ENCODE results near the gene RPTOR. TPM values are rescaled to one million over a fixed set of nuclear protein-coding genes. Genes with fewer than 3 reads are reported as not detected.

RPTOR gene
- polyA plus RNA-seq, 1 of the 3 experiments (the other 2 are of a cell fraction) = 14.9 TPM

GRCh38 chr17:80887639-80888175 lies 343.1 kb downstream of the RPTOR start:
- POLR2A ChIA-PET = interaction anchor here (2.3 kb wide), 1 partner anchor 433 kb away, joined by 5 read pairs; no protein-coding TSS in a partner anchor
- CTCF ChIA-PET = interaction anchor here (1.0 to 1.5 kb wide), 4 partner anchors 10 to 460 kb away, joined by 5 to 8 read pairs (median 6); no protein-coding TSS in a partner anchor
- whole genome bisulfite sequencing (ENCODE audit: low lambda C conversion rate) = 96% methylated on average over 10 of the region's 10 CpGs

GRCh38 chr17:80888276-80889160 lies 343.9 kb downstream of the RPTOR start:
- Histone ChIP-seq H3K27me3 (ENCODE audit: insufficient read depth) (no peaks in the 10 kb centered on the region), H3K4me1 (ENCODE audit: control insufficient read depth in 1 of 2, insufficient read depth in 2 of 2, low read depth in 1 of 2, low read length in 1 of 2) (peaks cover 0 to 26% of the 10 kb centered on the region in 2 experiments; a peak in 3 of 4 replicates), H2AFZ (ENCODE audit: low read depth) (no peak overlapping the region), H3F3A (replicated peaks; ENCODE audit: insufficient read depth) (peaks cover 28% of the 10 kb centered on the region), H3K4me2 (no peak overlapping the region), H3K4me3 (ENCODE audit: low read depth in 2 of 2, low read length in 1 of 2) (no peak overlapping the region), H3K27ac (ENCODE audit: low read depth in 2 of 2, low read length in 1 of 2) (no peak overlapping the region), H4K20me1 (ENCODE audit: insufficient read depth) (0 out of 2 replicates have a peak, but pooled peaks cover 3% of the 10 kb centered on the region), H3K9ac (no peak overlapping the region), H3K79me2 (ENCODE audit: insufficient read depth) (no peaks in the 10 kb centered on the region), H3K9me2 (no peaks in the 10 kb centered on the region), H3K36me3 (replicated peaks in 1 of 2; ENCODE audit: control insufficient read depth in 1 of 2, insufficient read depth in 2 of 2, low read length in 1 of 2) (peaks cover 12 to 21% of the 10 kb centered on the region in 2 experiments), H3K9me3 (no peaks in the 10 kb centered on the region)
- no peak for TF ChIP-seq ELF1 (IDR thresholded peaks at IDR 0.05)
- no peak for TF ChIP-seq ZBTB33 (IDR thresholded peaks at IDR 0.05; ENCODE audit: borderline replicate concordance, low read depth)
- no peak for TF ChIP-seq RCOR1 (IDR thresholded peaks at IDR 0.05; ENCODE audit: low read length)
- TF ChIP-seq USF1 (IDR thresholded peaks at IDR 0.05; ENCODE audit: borderline replicate concordance, low read depth) = no peak
- no peak for TF ChIP-seq JUND (IDR thresholded peaks at IDR 0.05)
- TF ChIP-seq, protein P1, sequence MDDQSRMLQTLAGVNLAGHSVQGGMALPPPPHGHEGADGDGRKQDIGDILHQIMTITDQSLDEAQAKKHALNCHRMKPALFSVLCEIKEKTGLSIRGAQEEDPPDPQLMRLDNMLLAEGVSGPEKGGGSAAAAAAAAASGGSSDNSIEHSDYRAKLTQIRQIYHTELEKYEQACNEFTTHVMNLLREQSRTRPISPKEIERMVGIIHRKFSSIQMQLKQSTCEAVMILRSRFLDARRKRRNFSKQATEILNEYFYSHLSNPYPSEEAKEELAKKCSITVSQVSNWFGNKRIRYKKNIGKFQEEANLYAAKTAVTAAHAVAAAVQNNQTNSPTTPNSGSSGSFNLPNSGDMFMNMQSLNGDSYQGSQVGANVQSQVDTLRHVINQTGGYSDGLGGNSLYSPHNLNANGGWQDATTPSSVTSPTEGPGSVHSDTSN (IDR thresholded peaks at IDR 0.05) = no peak
- TF ChIP-seq EZH2phosphoT487 (IDR thresholded peaks at IDR 0.05; ENCODE audit: borderline replicate concordance, low read depth) = no peak
- no peak for TF ChIP-seq RFX5 (IDR thresholded peaks at IDR 0.05; ENCODE audit: low read length)
- ChIA-PET CTCF (interaction anchor here (0.6 to 1.6 kb wide), 7 partner anchors 10 to 313 kb away, joined by 3 to 7 read pairs (median 3); no protein-coding TSS in a partner anchor), POLR2A (interaction anchor here (1.2 to 2.3 kb wide), 2 partner anchors 32 to 434 kb away, joined by 3 to 5 read pairs; no protein-coding TSS in a partner anchor)
- 98% methylated on average over 22 of the region's 24 CpGs for WGBS (ENCODE audit: low lambda C conversion rate)
- no peak for DNase-seq

More at GRCh38 chr17:80887639-80888175, 343.1 kb downstream of the RPTOR start:
- Histone ChIP-seq H3K27me3 (ENCODE audit: insufficient read depth) (no peaks in the 10 kb centered on the region), H3K9ac (no peak overlapping the region), H3K36me3 (replicated peaks in 1 of 2; ENCODE audit: control insufficient read depth in 1 of 2, insufficient read depth in 2 of 2, low read length in 1 of 2) (peaks cover 12 to 27% of the 10 kb centered on the region in 2 experiments), H4K20me1 (ENCODE audit: insufficient read depth) (0 out of 2 replicates have a peak, but pooled peaks cover 3% of the 10 kb centered on the region), H3K4me2 (no peak overlapping the region), H3K79me2 (ENCODE audit: insufficient read depth) (no peaks in the 10 kb centered on the region), H2AFZ (ENCODE audit: low read depth) (no peak overlapping the region), H3K4me3 (ENCODE audit: low read depth in 2 of 2, low read length in 1 of 2) (no peak overlapping the region), H3K9me3 (no peaks in the 10 kb centered on the region), H3K9me2 (no peaks in the 10 kb centered on the region), H3K27ac (ENCODE audit: low read depth in 2 of 2, low read length in 1 of 2) (no peak overlapping the region), H3K4me1 (ENCODE audit: control insufficient read depth in 1 of 2, insufficient read depth in 2 of 2, low read depth in 1 of 2, low read length in 1 of 2) (peaks cover 0 to 21% of the 10 kb centered on the region in 2 experiments; a peak in 3 of 4 replicates), H3F3A (replicated peaks; ENCODE audit: insufficient read depth) (peaks cover 26% of the 10 kb centered on the region)
- TF ChIP-seq SIN3A (IDR thresholded peaks at IDR 0.05; ENCODE audit: borderline replicate concordance, low read depth, low read length) (no peak), ZBTB33 (IDR thresholded peaks at IDR 0.05; ENCODE audit: borderline replicate concordance, low read depth) (no peak), RXRA (IDR thresholded peaks at IDR 0.05; ENCODE audit: borderline replicate concordance, low read depth) (no peak)
- DNase-seq = no peak
